ENCODE results near the gene CIT. TPM values are rescaled to one million over a fixed set of nuclear protein-coding genes. Genes with fewer than 3 reads are reported as not detected.
A peak's percentile ranks its signal among the peaks of the same experiment; 100 is the strongest.

Gene CIT
- total and polyA plus RNA-seq, 9 of the 15 experiments (the other 6 are each of a cell fraction or from before 2014, with no cell fraction given): 1.1 to 46.7 (median 21.3) TPM

GRCh38 chr12:119668324-119668841 lies 208.7 kb downstream of the CIT start (continued):
- TF ChIP-seq SETDB1 (IDR thresholded peaks at IDR 0.05; ENCODE audit: low read length): no peak
- TF ChIP-seq AFF4 (CRISPR knock-in tag; IDR thresholded peaks at IDR 0.05): peak; percentile 80; the same call in 1 of the 2 replicates
- no peak for TF ChIP-seq KLF1 (tag; IDR thresholded peaks at IDR 0.05)
- TF ChIP-seq AFF1 (IDR thresholded peaks at IDR 0.05; ENCODE audit: low read depth in 1 of 2, partially characterized antibody in 2 of 2): peak in 1 of 2 experiments; percentile 46
- no peak for TF ChIP-seq MXI1 (IDR thresholded peaks at IDR 0.05; ENCODE audit: low read depth, low read length)
- TF ChIP-seq MYNN (IDR thresholded peaks at IDR 0.05): no peak
- no peak for TF ChIP-seq MYNN (CRISPR knock-in tag; IDR thresholded peaks at IDR 0.05)
- no peak for TF ChIP-seq CHAMP1 (IDR thresholded peaks at IDR 0.05)
- TF ChIP-seq SIN3A (IDR thresholded peaks at IDR 0.05; ENCODE audit: borderline replicate concordance in 2 of 2, control insufficient read depth in 1 of 2, low read depth in 2 of 2, low read length in 2 of 2): 0 out of 4 replicates have a peak, but pooled peaks of 1 of the 2 experiments have one; percentile 5
- TF ChIP-seq FIP1L1 (IDR thresholded peaks at IDR 0.05; ENCODE audit: low read depth, low read length, poor library complexity, severe bottlenecking): no peak
- TF ChIP-seq NR4A1 (CRISPR knock-in tag; IDR thresholded peaks at IDR 0.05): no peak
- 0 out of 2 replicates have a peak, but pooled peaks have one; percentile 4 for TF ChIP-seq NR4A1 (tag; IDR thresholded peaks at IDR 0.05)
- TF ChIP-seq KAT7 (CRISPR knock-in tag; IDR thresholded peaks at IDR 0.05; ENCODE audit: borderline replicate concordance): 0 out of 2 replicates have a peak, but pooled peaks have one; percentile 22
- peak; percentile 8 for TF ChIP-seq KDM5B (IDR thresholded peaks at IDR 0.05; ENCODE audit: insufficient replicate concordance, low read depth, low read length)
- no peak for TF ChIP-seq ZBED1 (IDR thresholded peaks at IDR 0.05)
- TF ChIP-seq BRD4 (IDR thresholded peaks at IDR 0.05): peak; percentile 78
- peak; percentile 7; the same call in 1 of the 2 replicates for TF ChIP-seq ZC3H4 (CRISPR knock-in tag; IDR thresholded peaks at IDR 0.05; ENCODE audit: borderline replicate concordance)

All from K562 (cell line).